Erythroblast (primary cell): ENCODE data around the gene ZMYM4.

Experiments
- GATA1 ChIP-seq: IDR thresholded peaks from 2 replicates; pipeline ENCODE4 v1.6.1; 2011; ENCODE audit warnings: low read depth, mild to moderate bottlenecking, control low read depth, low read length, moderate library complexity
- POLR2A ChIP-seq: IDR thresholded peaks from 2 replicates; pipeline ENCODE4 v1.6.1; 2011; ENCODE audit warnings: mild to moderate bottlenecking, low read length

DNA sequence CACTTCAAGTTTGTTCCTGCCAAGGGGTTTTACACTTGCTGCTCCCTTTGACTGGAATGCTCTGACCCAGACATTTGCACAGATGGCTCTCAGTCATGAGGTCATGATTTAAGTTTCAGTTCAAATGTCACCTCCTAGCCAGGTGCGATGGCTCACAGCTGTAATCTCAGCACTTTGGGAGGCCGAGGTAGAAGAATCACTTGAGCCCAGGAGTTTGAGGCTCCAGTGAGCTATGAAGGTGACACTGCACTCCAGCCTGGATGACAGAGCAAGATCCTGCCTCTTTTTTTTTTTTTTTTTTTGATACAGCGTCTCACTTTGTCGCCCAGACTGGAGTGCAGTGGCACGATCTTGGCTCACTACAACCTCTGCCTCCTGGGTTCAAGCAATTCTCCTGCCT lies 4.5 kb upstream of the ZMYM4 start:
- TF ChIP-seq POLR2A (no peak), GATA1 (no peak)
